ENCODE data around the gene C5orf15. TPM values are rescaled to one million over a fixed set of nuclear protein-coding genes. Genes with fewer than 3 reads are reported as not detected.
A peak's percentile ranks its signal among the peaks of the same experiment; 100 is the strongest.
"Not testable (repeated sequence)": the region's sequence is repeated elsewhere in the genome, so short reads cannot be mapped to it uniquely, and the experiment has no call there.

The C5orf15 gene
- total RNA-seq, 2 donors from 2014 or later: 39.5 to 56.1 TPM

- no peaks in the 10 kb centered on the region for H3K9me3 ChIP-seq
- ATAC-seq (ENCODE audit: insufficient number of reproducible peaks, low FRiP score, low read depth): no peak
Measured at GRCh38 chr5:133957591-133957990, 10.8 kb downstream of the C5orf15 start.

DNA sequence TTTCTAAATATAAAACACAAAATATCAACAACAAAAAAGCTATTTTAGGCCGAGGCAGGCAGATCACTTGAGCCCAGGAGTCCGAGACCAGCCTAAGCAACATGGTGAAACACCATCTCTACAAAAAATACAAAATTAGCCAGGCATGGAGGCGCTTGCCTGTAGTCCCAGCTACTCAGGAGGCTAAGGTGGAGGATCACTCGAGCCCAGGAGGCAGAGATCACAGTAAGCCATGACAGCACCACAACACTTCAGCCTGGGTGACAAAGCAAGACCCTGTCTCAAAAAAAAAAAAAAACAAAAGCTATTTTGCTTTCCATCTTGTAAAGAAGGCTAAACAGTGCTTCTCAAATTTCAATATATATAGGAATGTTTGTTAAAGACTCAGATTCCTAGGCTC is 11.3 kb downstream of the C5orf15 start:
- Histone ChIP-seq H3K27ac (no peak overlapping the region), H3K36me3 (peaks cover 7% of the 10 kb centered on the region), H3K4me1 (ENCODE audit: control insufficient read depth in 1 of 2, low read depth in 2 of 2) (peaks cover 12 to 22% of the 10 kb centered on the region in 2 donors), H3K27me3 (replicated peaks; ENCODE audit: insufficient read depth) (no peaks in the 10 kb centered on the region), H3K9me3 (no peaks in the 10 kb centered on the region), H3K4me3 (no peak overlapping the region)
- no peak for TF ChIP-seq CTCF (IDR thresholded peaks at IDR 0.05)
- no peak for ATAC-seq (ENCODE audit: insufficient number of reproducible peaks, low FRiP score, low read depth)
- no peak for DNase-seq (ENCODE audit: low spot score)

More at GRCh38 chr5:133957591-133957990, 10.8 kb downstream of the C5orf15 start:
- Histone ChIP-seq H3K36me3 (peaks cover 7% of the 10 kb centered on the region), H3K4me1 (ENCODE audit: control insufficient read depth in 1 of 2, low read depth in 2 of 2) (peaks cover 7 to 22% of the 10 kb centered on the region in 2 donors), H3K27me3 (replicated peaks; ENCODE audit: insufficient read depth) (no peaks in the 10 kb centered on the region), H3K4me3 (no peak overlapping the region), H3K27ac (no peak overlapping the region)
- DNase-seq (ENCODE audit: low spot score): no peak
- TF ChIP-seq CTCF (IDR thresholded peaks at IDR 0.05): no peak

DNA sequence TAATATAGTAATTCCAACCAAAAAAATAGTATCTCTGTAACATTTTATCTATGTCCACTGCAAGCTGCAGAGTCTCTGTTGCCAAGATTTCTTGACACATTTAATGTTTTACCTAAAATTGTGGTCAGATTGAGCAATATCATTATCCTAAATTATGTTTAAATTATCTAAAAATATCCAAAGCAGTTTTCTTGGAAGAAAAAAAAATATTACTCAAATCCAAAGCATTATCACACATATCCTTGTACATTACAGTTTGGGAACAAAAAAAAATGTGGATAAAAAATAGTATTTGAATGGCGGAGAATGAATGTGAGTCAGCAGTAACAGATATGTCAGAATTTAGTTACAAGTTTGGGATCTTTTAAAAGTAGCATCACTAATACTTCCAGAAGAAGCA is 12.2 kb downstream of the C5orf15 start:
- not testable (repeated sequence) for DNase-seq (ENCODE audit: low spot score); H3K27me3 ChIP-seq (replicated peaks; ENCODE audit: insufficient read depth)

DNA sequence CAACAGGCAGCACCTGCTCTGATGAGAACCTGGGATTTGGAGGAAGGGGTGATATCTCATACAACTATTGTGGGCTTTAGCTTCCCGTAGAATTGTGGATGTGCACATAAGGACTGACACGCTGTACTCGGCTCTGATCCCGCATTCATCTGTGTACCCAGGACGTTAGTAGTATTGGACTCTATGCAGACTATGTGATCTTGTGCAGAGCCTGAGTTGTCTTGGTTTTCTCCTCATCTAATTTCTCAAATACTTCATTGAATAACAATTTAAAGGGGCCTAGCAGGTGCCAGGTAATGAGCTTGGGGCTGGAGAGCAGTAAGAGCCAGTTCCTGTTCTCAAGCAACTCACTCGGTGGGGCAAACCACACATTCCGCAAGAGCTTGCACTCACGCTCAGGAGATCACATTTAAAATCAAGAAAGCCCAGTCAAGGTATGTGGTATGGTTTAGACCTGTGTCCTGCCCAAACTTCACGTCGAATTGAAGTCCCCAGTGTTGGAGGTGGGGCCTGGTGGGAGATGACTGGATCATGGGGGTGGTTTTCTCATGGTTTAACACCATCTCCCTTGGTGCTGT is 14.8 kb downstream of the C5orf15 start:
- H3K27me3 ChIP-seq (replicated peaks; ENCODE audit: insufficient read depth): no peaks in the 10 kb centered on the region
- no peak for ATAC-seq (ENCODE audit: insufficient number of reproducible peaks, low FRiP score, low read depth)
- no peaks in the 10 kb centered on the region for H3K9me3 ChIP-seq
- no peak for TF ChIP-seq CTCF (IDR thresholded peaks at IDR 0.05)
- H3K36me3 ChIP-seq: peaks cover 7% of the 10 kb centered on the region
- H3K4me3 ChIP-seq: no peak overlapping the region
- no peak for DNase-seq (ENCODE audit: low spot score)
- H3K4me1 ChIP-seq (ENCODE audit: control insufficient read depth in 1 of 2, low read depth in 2 of 2): peaks cover 28 to 48% of the 10 kb centered on the region in 2 donors
- peak overlapping the region; percentile 82 to 97 for H3K27ac ChIP-seq

More for the DNA sequence above, 12.2 kb downstream of the C5orf15 start:
- not testable (repeated sequence) for H3K36me3 ChIP-seq; H3K27ac ChIP-seq; H3K9me3 ChIP-seq; H3K4me3 ChIP-seq; ATAC-seq (ENCODE audit: insufficient number of reproducible peaks, low FRiP score, low read depth)
- H3K4me1 ChIP-seq (ENCODE audit: control insufficient read depth in 1 of 2, low read depth in 2 of 2): peaks cover 21 to 29% of the 10 kb centered on the region in 2 donors

DNA sequence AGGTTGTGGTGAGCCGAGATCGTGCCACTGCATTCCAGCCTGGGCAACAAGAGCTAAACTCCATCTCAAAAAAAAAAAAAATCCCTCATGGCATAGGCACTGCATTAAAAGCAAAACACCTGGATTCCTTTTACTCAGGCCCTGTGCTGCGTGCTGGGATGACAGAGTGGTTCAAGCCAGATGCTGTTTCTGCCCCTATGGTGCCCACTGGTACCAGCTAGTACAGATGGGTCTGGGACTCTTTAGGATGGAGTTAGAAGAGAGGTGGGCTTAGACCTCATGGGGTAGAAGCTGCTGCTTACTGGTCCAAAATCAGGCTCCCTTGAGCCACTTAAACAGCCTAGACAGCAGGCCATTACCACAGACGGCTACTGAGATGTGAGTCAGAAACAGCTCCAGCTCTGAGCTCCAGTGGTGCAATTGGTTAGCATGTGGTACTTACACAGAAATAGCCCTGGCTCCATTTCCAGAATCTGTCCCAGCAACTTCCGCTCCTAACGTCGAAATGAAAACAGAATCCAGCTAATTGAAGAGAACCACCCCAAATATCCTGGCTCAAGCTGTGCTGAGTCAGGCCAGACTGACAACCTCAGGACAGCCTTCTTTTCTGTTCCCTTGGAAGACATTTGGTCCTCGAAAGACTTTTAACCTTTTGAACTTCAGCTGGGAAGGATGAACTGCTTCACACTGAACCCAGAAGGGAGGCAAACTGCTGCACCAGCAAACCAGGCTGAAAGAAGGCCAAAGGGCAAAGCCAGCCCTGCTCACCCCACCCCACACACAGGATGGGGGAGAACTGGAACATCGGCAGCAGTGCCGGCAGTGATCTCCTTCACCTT is 15.5 kb downstream of the C5orf15 start:
- Histone ChIP-seq H3K4me3 (no peak overlapping the region), H3K27ac (peak overlapping the region; percentile 94 to 97), H3K27me3 (replicated peaks; ENCODE audit: insufficient read depth) (no peaks in the 10 kb centered on the region), H3K9me3 (no peaks in the 10 kb centered on the region), H3K4me1 (ENCODE audit: control insufficient read depth in 1 of 2, low read depth in 2 of 2) (peaks cover 32 to 53% of the 10 kb centered on the region in 2 donors), H3K36me3 (peaks cover 7% of the 10 kb centered on the region)
- ATAC-seq (ENCODE audit: insufficient number of reproducible peaks, low FRiP score, low read depth) (peak; percentile 94), DNase-seq (ENCODE audit: low spot score) (peak; percentile 70)
- no peak for TF ChIP-seq CTCF (IDR thresholded peaks at IDR 0.05)

Measured in thoracic aorta (tissue), 2 donors.